ENCODE measurements around the gene PACSIN2. TPM values are rescaled to one million over a fixed set of nuclear protein-coding genes. Genes with fewer than 3 reads are reported as not detected.

Gene PACSIN2
- total and polyA plus RNA-seq, 10 of the 15 experiments (the other 5 are each of a cell fraction or from before 2014, with no cell fraction given): 0.93 to 78.7 (median 46.8) TPM

DNA sequence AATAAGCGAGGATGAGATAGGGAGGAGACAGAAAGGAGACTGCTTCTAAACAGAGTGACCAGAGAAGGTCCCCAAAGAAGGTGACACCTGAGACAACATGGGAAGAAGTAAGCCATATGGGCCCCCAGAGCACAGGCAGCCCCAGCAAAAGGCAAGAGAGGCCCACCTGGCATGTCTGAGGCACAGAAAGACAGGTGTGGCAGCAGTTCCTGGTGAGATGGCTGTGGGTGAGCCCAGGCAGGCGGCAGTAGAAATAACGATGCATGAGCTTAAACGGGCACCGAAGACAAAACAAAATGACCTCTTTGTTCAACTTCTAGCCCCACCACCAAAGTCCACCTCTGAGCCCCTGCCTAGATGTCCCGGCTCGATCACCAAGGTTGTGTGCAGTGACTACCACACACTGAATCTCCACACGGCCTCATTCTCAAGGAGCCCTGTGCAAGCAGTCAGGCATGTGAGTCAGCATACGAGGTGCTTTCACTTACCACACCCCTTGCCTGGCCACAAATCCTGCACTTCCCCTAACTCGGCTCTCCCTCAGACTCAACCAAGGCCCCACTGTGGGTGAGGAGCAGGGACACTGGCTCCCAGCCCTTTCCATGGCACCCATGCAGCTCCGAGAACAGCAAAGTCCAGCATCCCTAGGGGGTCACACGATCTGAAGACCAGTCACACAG is 77.6 kb downstream of the PACSIN2 start (continued):
- TF ChIP-seq, protein P1, sequence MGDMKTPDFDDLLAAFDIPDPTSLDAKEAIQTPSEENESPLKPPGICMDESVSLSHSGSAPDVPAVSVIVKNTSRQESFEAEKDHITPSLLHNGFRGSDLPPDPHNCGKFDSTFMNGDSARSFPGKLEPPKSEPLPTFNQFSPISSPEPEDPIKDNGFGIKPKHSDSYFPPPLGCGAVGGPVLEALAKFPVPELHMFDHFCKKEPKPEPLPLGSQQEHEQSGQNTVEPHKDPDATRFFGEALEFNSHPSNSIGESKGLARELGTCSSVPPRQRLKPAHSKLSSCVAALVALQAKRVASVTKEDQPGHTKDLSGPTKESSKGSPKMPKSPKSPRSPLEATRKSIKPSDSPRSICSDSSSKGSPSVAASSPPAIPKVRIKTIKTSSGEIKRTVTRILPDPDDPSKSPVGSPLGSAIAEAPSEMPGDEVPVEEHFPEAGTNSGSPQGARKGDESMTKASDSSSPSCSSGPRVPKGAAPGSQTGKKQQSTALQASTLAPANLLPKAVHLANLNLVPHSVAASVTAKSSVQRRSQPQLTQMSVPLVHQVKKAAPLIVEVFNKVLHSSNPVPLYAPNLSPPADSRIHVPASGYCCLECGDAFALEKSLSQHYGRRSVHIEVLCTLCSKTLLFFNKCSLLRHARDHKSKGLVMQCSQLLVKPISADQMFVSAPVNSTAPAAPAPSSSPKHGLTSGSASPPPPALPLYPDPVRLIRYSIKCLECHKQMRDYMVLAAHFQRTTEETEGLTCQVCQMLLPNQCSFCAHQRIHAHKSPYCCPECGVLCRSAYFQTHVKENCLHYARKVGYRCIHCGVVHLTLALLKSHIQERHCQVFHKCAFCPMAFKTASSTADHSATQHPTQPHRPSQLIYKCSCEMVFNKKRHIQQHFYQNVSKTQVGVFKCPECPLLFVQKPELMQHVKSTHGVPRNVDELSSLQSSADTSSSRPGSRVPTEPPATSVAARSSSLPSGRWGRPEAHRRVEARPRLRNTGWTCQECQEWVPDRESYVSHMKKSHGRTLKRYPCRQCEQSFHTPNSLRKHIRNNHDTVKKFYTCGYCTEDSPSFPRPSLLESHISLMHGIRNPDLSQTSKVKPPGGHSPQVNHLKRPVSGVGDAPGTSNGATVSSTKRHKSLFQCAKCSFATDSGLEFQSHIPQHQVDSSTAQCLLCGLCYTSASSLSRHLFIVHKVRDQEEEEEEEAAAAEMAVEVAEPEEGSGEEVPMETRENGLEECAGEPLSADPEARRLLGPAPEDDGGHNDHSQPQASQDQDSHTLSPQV (IDR thresholded peaks at IDR 0.05): no peak
- TF ChIP-seq RAD21 (IDR thresholded peaks at IDR 0.05; ENCODE audit: insufficient read depth, low read depth, low read length) (no peak), NFYA (IDR thresholded peaks at IDR 0.05; ENCODE audit: borderline replicate concordance, low read depth, low read length) (no peak), RCOR1 (conservative IDR thresholded peaks at IDR 0.05; ENCODE audit: low read depth, low read length) (no peak), RB1 (IDR thresholded peaks at IDR 0.05; ENCODE audit: borderline replicate concordance) (no peak), BACH1 (IDR thresholded peaks at IDR 0.05; ENCODE audit: borderline replicate concordance) (no peak), YY1 (IDR thresholded peaks at IDR 0.05; ENCODE audit: low read depth, low read length) (no peak; the same call in 1 of the 2 replicates), HCFC1 (IDR thresholded peaks at IDR 0.05; ENCODE audit: low read length) (no peak; the same call in 1 of the 2 replicates)
- TF ChIP-seq, protein P2, sequence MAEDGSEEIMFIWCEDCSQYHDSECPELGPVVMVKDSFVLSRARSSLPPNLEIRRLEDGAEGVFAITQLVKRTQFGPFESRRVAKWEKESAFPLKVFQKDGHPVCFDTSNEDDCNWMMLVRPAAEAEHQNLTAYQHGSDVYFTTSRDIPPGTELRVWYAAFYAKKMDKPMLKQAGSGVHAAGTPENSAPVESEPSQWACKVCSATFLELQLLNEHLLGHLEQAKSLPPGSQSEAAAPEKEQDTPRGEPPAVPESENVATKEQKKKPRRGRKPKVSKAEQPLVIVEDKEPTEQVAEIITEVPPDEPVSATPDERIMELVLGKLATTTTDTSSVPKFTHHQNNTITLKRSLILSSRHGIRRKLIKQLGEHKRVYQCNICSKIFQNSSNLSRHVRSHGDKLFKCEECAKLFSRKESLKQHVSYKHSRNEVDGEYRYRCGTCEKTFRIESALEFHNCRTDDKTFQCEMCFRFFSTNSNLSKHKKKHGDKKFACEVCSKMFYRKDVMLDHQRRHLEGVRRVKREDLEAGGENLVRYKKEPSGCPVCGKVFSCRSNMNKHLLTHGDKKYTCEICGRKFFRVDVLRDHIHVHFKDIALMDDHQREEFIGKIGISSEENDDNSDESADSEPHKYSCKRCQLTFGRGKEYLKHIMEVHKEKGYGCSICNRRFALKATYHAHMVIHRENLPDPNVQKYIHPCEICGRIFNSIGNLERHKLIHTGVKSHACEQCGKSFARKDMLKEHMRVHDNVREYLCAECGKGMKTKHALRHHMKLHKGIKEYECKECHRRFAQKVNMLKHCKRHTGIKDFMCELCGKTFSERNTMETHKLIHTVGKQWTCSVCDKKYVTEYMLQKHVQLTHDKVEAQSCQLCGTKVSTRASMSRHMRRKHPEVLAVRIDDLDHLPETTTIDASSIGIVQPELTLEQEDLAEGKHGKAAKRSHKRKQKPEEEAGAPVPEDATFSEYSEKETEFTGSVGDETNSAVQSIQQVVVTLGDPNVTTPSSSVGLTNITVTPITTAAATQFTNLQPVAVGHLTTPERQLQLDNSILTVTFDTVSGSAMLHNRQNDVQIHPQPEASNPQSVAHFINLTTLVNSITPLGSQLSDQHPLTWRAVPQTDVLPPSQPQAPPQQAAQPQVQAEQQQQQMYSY (CRISPR knock-in tag; IDR thresholded peaks at IDR 0.05): no peak
- TF ChIP-seq, protein P3, sequence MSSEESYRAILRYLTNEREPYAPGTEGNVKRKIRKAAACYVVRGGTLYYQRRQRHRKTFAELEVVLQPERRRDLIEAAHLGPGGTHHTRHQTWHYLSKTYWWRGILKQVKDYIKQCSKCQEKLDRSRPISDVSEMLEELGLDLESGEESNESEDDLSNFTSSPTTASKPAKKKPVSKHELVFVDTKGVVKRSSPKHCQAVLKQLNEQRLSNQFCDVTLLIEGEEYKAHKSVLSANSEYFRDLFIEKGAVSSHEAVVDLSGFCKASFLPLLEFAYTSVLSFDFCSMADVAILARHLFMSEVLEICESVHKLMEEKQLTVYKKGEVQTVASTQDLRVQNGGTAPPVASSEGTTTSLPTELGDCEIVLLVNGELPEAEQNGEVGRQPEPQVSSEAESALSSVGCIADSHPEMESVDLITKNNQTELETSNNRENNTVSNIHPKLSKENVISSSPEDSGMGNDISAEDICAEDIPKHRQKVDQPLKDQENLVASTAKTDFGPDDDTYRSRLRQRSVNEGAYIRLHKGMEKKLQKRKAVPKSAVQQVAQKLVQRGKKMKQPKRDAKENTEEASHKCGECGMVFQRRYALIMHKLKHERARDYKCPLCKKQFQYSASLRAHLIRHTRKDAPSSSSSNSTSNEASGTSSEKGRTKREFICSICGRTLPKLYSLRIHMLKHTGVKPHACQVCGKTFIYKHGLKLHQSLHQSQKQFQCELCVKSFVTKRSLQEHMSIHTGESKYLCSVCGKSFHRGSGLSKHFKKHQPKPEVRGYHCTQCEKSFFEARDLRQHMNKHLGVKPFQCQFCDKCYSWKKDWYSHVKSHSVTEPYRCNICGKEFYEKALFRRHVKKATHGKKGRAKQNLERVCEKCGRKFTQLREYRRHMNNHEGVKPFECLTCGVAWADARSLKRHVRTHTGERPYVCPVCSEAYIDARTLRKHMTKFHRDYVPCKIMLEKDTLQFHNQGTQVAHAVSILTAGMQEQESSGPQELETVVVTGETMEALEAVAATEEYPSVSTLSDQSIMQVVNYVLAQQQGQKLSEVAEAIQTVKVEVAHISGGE (CRISPR knock-in tag; IDR thresholded peaks at IDR 0.05): no peak
- TF ChIP-seq, protein P4, sequence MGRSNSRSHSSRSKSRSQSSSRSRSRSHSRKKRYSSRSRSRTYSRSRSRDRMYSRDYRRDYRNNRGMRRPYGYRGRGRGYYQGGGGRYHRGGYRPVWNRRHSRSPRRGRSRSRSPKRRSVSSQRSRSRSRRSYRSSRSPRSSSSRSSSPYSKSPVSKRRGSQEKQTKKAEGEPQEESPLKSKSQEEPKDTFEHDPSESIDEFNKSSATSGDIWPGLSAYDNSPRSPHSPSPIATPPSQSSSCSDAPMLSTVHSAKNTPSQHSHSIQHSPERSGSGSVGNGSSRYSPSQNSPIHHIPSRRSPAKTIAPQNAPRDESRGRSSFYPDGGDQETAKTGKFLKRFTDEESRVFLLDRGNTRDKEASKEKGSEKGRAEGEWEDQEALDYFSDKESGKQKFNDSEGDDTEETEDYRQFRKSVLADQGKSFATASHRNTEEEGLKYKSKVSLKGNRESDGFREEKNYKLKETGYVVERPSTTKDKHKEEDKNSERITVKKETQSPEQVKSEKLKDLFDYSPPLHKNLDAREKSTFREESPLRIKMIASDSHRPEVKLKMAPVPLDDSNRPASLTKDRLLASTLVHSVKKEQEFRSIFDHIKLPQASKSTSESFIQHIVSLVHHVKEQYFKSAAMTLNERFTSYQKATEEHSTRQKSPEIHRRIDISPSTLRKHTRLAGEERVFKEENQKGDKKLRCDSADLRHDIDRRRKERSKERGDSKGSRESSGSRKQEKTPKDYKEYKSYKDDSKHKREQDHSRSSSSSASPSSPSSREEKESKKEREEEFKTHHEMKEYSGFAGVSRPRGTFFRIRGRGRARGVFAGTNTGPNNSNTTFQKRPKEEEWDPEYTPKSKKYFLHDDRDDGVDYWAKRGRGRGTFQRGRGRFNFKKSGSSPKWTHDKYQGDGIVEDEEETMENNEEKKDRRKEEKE (IDR thresholded peaks at IDR 0.05): no peak

Data from GM12878 (cell line).